ENCODE data around the gene EFEMP1.

DNA sequence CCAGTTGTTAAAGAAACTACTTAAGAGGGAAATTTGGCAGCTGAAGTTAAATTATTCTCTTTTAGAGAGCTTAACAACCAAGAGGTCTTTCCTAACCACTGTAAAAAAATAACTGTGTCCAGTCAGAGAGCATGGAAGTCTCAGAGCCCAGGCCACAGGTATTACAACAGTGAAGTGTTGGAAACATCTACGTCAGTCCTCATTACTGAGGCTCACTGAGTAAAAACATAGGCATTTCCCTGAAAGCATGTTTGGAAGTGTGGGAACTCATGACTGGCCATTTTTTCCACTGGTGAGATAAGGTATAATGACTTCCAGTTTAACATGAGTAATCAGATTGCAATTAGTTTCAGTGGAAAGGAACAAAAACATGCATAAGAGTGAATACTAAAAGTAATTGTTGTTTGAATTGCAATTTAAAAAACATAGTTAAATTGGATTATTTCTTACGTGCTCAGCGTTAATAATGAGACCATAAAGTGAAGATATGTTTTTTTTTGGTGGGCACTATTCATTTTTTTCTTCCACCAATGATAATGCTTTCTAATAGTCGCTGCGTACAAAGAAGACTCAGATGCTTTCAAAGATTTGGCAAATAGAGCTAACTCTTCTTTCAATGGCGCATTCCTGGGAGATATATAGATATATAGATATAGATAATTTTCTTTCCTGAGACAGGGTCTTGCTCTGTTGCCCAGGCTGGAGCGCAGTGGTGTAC lies 60.8 kb downstream of the EFEMP1 start:
- TF ChIP-seq, protein P1, sequence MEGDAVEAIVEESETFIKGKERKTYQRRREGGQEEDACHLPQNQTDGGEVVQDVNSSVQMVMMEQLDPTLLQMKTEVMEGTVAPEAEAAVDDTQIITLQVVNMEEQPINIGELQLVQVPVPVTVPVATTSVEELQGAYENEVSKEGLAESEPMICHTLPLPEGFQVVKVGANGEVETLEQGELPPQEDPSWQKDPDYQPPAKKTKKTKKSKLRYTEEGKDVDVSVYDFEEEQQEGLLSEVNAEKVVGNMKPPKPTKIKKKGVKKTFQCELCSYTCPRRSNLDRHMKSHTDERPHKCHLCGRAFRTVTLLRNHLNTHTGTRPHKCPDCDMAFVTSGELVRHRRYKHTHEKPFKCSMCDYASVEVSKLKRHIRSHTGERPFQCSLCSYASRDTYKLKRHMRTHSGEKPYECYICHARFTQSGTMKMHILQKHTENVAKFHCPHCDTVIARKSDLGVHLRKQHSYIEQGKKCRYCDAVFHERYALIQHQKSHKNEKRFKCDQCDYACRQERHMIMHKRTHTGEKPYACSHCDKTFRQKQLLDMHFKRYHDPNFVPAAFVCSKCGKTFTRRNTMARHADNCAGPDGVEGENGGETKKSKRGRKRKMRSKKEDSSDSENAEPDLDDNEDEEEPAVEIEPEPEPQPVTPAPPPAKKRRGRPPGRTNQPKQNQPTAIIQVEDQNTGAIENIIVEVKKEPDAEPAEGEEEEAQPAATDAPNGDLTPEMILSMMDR (IDR thresholded peaks at IDR 0.05; ENCODE audit: insufficient read depth, low read length), result no peak
- TF ChIP-seq, protein P2, sequence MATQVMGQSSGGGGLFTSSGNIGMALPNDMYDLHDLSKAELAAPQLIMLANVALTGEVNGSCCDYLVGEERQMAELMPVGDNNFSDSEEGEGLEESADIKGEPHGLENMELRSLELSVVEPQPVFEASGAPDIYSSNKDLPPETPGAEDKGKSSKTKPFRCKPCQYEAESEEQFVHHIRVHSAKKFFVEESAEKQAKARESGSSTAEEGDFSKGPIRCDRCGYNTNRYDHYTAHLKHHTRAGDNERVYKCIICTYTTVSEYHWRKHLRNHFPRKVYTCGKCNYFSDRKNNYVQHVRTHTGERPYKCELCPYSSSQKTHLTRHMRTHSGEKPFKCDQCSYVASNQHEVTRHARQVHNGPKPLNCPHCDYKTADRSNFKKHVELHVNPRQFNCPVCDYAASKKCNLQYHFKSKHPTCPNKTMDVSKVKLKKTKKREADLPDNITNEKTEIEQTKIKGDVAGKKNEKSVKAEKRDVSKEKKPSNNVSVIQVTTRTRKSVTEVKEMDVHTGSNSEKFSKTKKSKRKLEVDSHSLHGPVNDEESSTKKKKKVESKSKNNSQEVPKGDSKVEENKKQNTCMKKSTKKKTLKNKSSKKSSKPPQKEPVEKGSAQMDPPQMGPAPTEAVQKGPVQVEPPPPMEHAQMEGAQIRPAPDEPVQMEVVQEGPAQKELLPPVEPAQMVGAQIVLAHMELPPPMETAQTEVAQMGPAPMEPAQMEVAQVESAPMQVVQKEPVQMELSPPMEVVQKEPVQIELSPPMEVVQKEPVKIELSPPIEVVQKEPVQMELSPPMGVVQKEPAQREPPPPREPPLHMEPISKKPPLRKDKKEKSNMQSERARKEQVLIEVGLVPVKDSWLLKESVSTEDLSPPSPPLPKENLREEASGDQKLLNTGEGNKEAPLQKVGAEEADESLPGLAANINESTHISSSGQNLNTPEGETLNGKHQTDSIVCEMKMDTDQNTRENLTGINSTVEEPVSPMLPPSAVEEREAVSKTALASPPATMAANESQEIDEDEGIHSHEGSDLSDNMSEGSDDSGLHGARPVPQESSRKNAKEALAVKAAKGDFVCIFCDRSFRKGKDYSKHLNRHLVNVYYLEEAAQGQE (IDR thresholded peaks at IDR 0.05; ENCODE audit: insufficient replicate concordance, low read depth), result no peak

Measured in HL-60 (cell line).